ENCODE data around the gene CD59. TPM values are rescaled to one million over a fixed set of nuclear protein-coding genes. Genes with fewer than 3 reads are reported as not detected.

Gene CD59
- total and polyA plus RNA-seq, 10 of the 15 experiments (the other 5 are each of a cell fraction or from before 2014, with no cell fraction given) = 55.5 to 256 (median 181) TPM

GRCh38 chr11:33736148-33736812 is at the start of gene CD59 (continued):
- TF ChIP-seq ESRRA (IDR thresholded peaks at IDR 0.05; ENCODE audit: low read length) = no peak
- TF ChIP-seq TAF1 (IDR thresholded peaks at IDR 0.05; ENCODE audit: borderline replicate concordance, low read depth, low read length) = peak; percentile 58; the same call in 1 of the 2 replicates
- no peak for TF ChIP-seq FOS (IDR thresholded peaks at IDR 0.05; ENCODE audit: borderline replicate concordance, extremely low read depth, insufficient read length)
- TF ChIP-seq, protein P1, sequence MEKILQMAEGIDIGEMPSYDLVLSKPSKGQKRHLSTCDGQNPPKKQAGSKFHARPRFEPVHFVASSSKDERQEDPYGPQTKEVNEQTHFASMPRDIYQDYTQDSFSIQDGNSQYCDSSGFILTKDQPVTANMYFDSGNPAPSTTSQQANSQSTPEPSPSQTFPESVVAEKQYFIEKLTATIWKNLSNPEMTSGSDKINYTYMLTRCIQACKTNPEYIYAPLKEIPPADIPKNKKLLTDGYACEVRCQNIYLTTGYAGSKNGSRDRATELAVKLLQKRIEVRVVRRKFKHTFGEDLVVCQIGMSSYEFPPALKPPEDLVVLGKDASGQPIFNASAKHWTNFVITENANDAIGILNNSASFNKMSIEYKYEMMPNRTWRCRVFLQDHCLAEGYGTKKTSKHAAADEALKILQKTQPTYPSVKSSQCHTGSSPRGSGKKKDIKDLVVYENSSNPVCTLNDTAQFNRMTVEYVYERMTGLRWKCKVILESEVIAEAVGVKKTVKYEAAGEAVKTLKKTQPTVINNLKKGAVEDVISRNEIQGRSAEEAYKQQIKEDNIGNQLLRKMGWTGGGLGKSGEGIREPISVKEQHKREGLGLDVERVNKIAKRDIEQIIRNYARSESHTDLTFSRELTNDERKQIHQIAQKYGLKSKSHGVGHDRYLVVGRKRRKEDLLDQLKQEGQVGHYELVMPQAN (conservative IDR thresholded peaks at IDR 0.05) = no peak
- TF ChIP-seq, protein P2, sequence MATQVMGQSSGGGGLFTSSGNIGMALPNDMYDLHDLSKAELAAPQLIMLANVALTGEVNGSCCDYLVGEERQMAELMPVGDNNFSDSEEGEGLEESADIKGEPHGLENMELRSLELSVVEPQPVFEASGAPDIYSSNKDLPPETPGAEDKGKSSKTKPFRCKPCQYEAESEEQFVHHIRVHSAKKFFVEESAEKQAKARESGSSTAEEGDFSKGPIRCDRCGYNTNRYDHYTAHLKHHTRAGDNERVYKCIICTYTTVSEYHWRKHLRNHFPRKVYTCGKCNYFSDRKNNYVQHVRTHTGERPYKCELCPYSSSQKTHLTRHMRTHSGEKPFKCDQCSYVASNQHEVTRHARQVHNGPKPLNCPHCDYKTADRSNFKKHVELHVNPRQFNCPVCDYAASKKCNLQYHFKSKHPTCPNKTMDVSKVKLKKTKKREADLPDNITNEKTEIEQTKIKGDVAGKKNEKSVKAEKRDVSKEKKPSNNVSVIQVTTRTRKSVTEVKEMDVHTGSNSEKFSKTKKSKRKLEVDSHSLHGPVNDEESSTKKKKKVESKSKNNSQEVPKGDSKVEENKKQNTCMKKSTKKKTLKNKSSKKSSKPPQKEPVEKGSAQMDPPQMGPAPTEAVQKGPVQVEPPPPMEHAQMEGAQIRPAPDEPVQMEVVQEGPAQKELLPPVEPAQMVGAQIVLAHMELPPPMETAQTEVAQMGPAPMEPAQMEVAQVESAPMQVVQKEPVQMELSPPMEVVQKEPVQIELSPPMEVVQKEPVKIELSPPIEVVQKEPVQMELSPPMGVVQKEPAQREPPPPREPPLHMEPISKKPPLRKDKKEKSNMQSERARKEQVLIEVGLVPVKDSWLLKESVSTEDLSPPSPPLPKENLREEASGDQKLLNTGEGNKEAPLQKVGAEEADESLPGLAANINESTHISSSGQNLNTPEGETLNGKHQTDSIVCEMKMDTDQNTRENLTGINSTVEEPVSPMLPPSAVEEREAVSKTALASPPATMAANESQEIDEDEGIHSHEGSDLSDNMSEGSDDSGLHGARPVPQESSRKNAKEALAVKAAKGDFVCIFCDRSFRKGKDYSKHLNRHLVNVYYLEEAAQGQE (IDR thresholded peaks at IDR 0.05; ENCODE audit: low read depth, low read length) = no peak
- TF ChIP-seq, protein P3, sequence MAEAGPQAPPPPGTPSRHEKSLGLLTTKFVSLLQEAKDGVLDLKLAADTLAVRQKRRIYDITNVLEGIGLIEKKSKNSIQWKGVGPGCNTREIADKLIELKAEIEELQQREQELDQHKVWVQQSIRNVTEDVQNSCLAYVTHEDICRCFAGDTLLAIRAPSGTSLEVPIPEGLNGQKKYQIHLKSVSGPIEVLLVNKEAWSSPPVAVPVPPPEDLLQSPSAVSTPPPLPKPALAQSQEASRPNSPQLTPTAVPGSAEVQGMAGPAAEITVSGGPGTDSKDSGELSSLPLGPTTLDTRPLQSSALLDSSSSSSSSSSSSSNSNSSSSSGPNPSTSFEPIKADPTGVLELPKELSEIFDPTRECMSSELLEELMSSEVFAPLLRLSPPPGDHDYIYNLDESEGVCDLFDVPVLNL (IDR thresholded peaks at IDR 0.05; ENCODE audit: low read depth, low read length) = no peak
- TF ChIP-seq DPF2 (IDR thresholded peaks at IDR 0.05) = peak; percentile 87
- TF ChIP-seq EED (IDR thresholded peaks at IDR 0.05; ENCODE audit: low read depth) = peak; percentile 7; the same call in 1 of the 2 replicates
- peak; percentile 44; the same call in 1 of the 2 replicates for TF ChIP-seq HDGF (IDR thresholded peaks at IDR 0.05)
- peak; percentile 77 for TF ChIP-seq POLR2AphosphoS5 (IDR thresholded peaks at IDR 0.05; ENCODE audit: low read length)
- TF ChIP-seq IRF5 (IDR thresholded peaks at IDR 0.05; ENCODE audit: borderline replicate concordance) = no peak
- peak; percentile 31; the same call in 1 of the 2 replicates for TF ChIP-seq TCF12 (IDR thresholded peaks at IDR 0.05; ENCODE audit: low read depth, low read length)
- no peak for TF ChIP-seq SREBF2 (IDR thresholded peaks at IDR 0.05; ENCODE audit: low read length)
- TF ChIP-seq, protein P4, sequence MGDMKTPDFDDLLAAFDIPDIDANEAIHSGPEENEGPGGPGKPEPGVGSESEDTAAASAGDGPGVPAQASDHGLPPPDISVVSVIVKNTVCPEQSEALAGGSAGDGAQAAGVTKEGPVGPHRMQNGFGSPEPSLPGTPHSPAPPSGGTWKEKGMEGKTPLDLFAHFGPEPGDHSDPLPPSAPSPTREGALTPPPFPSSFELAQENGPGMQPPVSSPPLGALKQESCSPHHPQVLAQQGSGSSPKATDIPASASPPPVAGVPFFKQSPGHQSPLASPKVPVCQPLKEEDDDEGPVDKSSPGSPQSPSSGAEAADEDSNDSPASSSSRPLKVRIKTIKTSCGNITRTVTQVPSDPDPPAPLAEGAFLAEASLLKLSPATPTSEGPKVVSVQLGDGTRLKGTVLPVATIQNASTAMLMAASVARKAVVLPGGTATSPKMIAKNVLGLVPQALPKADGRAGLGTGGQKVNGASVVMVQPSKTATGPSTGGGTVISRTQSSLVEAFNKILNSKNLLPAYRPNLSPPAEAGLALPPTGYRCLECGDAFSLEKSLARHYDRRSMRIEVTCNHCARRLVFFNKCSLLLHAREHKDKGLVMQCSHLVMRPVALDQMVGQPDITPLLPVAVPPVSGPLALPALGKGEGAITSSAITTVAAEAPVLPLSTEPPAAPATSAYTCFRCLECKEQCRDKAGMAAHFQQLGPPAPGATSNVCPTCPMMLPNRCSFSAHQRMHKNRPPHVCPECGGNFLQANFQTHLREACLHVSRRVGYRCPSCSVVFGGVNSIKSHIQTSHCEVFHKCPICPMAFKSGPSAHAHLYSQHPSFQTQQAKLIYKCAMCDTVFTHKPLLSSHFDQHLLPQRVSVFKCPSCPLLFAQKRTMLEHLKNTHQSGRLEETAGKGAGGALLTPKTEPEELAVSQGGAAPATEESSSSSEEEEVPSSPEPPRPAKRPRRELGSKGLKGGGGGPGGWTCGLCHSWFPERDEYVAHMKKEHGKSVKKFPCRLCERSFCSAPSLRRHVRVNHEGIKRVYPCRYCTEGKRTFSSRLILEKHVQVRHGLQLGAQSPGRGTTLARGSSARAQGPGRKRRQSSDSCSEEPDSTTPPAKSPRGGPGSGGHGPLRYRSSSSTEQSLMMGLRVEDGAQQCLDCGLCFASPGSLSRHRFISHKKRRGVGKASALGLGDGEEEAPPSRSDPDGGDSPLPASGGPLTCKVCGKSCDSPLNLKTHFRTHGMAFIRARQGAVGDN (IDR thresholded peaks at IDR 0.05) = peak; percentile 41; the same call in 1 of the 2 replicates
- TF ChIP-seq NFIC (IDR thresholded peaks at IDR 0.05; ENCODE audit: low read depth, low read length) = no peak
- no peak for TF ChIP-seq CHD1 (IDR thresholded peaks at IDR 0.05; ENCODE audit: low read depth, low read length)
- TF ChIP-seq POLR2A (IDR thresholded peaks at IDR 0.05; ENCODE audit: low read depth, low read length) = peak; percentile 86
- no peak for TF ChIP-seq CHD4 (IDR thresholded peaks at IDR 0.05)
- TF ChIP-seq ZZZ3 (IDR thresholded peaks at IDR 0.05; ENCODE audit: control insufficient read depth, insufficient read length, low read depth) = no peak
